ENCODE measurements around the gene PSMD10.

The PSMD10 gene, protein sequence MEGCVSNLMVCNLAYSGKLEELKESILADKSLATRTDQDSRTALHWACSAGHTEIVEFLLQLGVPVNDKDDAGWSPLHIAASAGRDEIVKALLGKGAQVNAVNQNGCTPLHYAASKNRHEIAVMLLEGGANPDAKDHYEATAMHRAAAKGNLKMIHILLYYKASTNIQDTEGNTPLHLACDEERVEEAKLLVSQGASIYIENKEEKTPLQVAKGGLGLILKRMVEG

GRCh38 chrX:108091264-108091877 is at the start of gene PSMD10, which contains the start of gene ATG4A:
TSS of gene PSMD10 (minus strand) at chrX:108091542. CDS start at chrX:108091520, 22 bp downstream.
TSS of gene ATG4A (plus strand) at chrX:108091778. CDS start at chrX:108091827, 49 bp downstream.
- Histone ChIP-seq H3K9me3 (ENCODE audit: control insufficient read depth in 1 of 2, low read length in 2 of 2) (no peaks in the 10 kb centered on the region), H3K4me3 (ENCODE audit: low read depth in 1 of 2, low read length in 2 of 2) (peak within 1 kb of the TSS; percentile 88)

DNA sequence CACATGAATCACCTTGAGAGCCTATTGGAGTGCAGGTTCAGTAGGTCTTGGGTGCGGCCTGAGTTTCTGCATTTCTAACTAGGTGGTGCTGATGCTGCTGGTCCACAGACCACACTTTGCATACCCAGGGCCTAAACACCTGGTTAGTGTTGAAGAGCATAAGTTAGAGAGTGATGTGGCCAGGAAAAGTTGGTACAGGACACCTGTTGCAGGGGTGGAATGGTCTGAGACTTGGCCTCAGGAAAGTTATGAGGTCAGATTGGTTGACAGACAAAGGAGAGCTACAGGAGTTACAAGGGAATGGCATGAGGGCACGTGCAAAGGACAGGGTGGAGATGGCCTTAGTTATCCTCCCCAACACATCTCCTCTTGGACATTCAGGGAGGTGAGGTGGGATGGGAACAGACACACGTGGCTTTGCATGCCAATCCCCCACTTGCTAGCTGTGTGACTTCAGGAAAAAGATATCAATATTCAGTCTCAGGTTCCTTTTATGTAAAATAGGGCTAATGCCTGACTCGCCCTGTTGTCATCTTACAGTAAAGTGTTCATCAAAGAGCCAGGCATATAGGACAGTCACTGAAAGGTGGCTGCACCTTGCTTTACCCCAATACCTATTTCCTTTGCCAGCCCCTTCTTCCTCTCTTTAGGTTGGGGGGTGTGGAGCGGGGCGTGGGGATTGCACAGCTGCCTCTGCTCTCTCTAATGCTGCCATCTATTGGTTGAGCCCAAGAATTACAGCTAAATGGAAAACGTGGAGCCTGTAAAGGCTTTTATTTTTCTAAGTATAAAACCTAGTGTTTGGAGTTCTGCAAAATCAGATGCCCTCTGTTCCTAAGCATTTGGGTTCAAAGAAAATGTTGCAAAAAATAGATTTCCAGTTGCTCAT is 47.7 kb upstream of the PSMD10 start:
- Histone ChIP-seq H3K9ac (ENCODE audit: low read depth in 1 of 2, low read length in 2 of 2) (no peak overlapping the region), H3K36me3 (ENCODE audit: control insufficient read depth in 1 of 2, insufficient read depth in 2 of 2, low read length in 2 of 2) (peaks cover 14 to 26% of the 10 kb centered on the region in 2 donors), H3K4me1 (ENCODE audit: control insufficient read depth in 1 of 2, insufficient read depth in 2 of 2, low read length in 2 of 2) (no peaks in the 10 kb centered on the region), H3K4me3 (ENCODE audit: low read depth in 1 of 2, low read length in 2 of 2) (no peak overlapping the region), H3K27me3 (ENCODE audit: control insufficient read depth in 1 of 2, insufficient read depth in 2 of 2, low read length in 2 of 2) (no peaks in the 10 kb centered on the region), H3K27ac (ENCODE audit: low read depth, low read length) (no peak overlapping the region), H3K9me3 (ENCODE audit: control insufficient read depth in 1 of 2, low read length in 2 of 2) (no peaks in the 10 kb centered on the region)

More at GRCh38 chrX:108091264-108091877, at the start of gene PSMD10, which contains the start of gene ATG4A:
- H3K4me1 ChIP-seq (ENCODE audit: control insufficient read depth in 1 of 2, insufficient read depth in 2 of 2, low read length in 2 of 2), result peaks cover 0 to 5% of the 10 kb centered on the region in 2 donors
- peak within 1 kb of the TSS; percentile 77 to 85 for H3K9ac ChIP-seq (ENCODE audit: low read depth in 1 of 2, low read length in 2 of 2)
- no peaks in the 10 kb centered on the region for H3K27me3 ChIP-seq (ENCODE audit: control insufficient read depth in 1 of 2, insufficient read depth in 2 of 2, low read length in 2 of 2)
- peak within 1 kb of the TSS; percentile 81 for H3K27ac ChIP-seq (ENCODE audit: low read depth, low read length)
- peaks cover 0 to 17% of the 10 kb centered on the region in 2 donors for H3K36me3 ChIP-seq (ENCODE audit: control insufficient read depth in 1 of 2, insufficient read depth in 2 of 2, low read length in 2 of 2)

DNA sequence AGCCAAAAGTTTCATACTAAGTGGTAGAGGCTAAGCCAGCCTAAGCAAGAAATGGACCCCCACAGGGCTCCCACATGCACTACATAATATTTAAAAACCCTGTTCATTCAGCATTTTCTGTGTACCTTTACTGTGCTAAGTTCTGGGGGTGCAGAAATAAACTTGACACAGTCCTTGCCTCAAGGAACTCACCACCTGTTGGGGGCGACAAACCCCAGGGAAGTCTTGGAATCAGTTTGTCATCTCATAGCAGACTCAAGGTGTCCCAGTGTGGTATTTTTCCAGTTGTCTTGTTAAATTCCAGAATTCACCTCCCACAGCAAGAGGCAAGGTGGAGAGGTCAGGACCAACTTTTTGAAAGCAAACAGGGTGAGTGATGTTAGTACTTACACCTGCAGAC is 43.4 kb upstream of the PSMD10 start:
- no peaks in the 10 kb centered on the region for H3K27me3 ChIP-seq (ENCODE audit: control insufficient read depth in 1 of 2, insufficient read depth in 2 of 2, low read length in 2 of 2)
- H3K4me1 ChIP-seq (ENCODE audit: control insufficient read depth in 1 of 2, insufficient read depth in 2 of 2, low read length in 2 of 2), result no peaks in the 10 kb centered on the region
- no peak overlapping the region for H3K9ac ChIP-seq (ENCODE audit: low read depth in 1 of 2, low read length in 2 of 2)
- no peaks in the 10 kb centered on the region for H3K9me3 ChIP-seq (ENCODE audit: control insufficient read depth in 1 of 2, low read length in 2 of 2)
- no peak overlapping the region for H3K27ac ChIP-seq (ENCODE audit: low read depth, low read length)
- no peak overlapping the region for H3K4me3 ChIP-seq (ENCODE audit: low read depth in 1 of 2, low read length in 2 of 2)
- peaks cover 14 to 26% of the 10 kb centered on the region in 2 donors for H3K36me3 ChIP-seq (ENCODE audit: control insufficient read depth in 1 of 2, insufficient read depth in 2 of 2, low read length in 2 of 2)

DNA sequence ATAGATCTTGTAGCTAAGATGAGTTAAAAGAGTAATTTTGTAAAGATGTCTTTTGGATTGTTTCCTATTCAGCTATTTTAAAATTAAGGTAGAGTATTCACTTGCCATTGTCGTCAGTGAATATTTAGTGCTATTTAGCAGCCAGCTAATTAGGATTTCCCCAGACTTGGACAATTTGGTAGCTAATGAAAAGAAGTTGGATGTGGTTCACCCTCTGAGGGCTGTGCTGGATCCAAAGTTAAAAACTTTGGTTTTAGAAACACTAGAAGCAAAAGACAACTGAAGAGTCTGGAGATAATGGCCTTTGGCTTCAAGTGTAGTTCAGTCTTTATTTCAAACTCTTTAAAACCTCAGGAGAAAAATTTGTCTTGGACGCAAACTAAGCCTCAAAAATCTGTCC is 41.5 kb upstream of the PSMD10 start:
- Histone ChIP-seq H3K4me3 (ENCODE audit: low read depth in 1 of 2, low read length in 2 of 2) (no peak overlapping the region), H3K36me3 (ENCODE audit: control insufficient read depth in 1 of 2, insufficient read depth in 2 of 2, low read length in 2 of 2) (peaks cover 9 to 16% of the 10 kb centered on the region in 2 donors), H3K9me3 (ENCODE audit: control insufficient read depth in 1 of 2, low read length in 2 of 2) (no peaks in the 10 kb centered on the region), H3K27ac (ENCODE audit: low read depth, low read length) (no peak overlapping the region), H3K9ac (ENCODE audit: low read depth in 1 of 2, low read length in 2 of 2) (no peak overlapping the region), H3K4me1 (ENCODE audit: control insufficient read depth in 1 of 2, insufficient read depth in 2 of 2, low read length in 2 of 2) (no peaks in the 10 kb centered on the region), H3K27me3 (ENCODE audit: control insufficient read depth in 1 of 2, insufficient read depth in 2 of 2, low read length in 2 of 2) (no peaks in the 10 kb centered on the region)

DNA sequence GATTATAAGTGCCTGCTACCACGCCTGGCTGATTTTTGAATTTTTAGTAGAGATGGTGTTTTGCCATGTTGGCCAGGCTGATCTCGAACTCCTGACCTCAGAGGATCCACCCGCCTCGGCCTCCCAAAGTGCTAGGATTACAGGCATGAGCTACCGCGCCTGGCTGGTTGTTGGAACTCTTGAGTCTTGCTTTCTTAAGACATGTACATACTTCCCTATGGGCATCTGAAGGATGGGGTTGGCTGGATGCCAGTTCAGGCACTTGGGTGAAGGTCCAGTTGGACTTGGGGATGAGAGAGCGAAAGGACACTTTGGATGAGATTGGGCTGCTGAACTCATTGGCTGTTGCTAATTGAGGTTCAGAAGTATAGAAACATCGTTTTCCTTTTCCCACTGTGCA is 40.7 kb upstream of the PSMD10 start:
- H3K27me3 ChIP-seq (ENCODE audit: control insufficient read depth in 1 of 2, insufficient read depth in 2 of 2, low read length in 2 of 2), result no peaks in the 10 kb centered on the region
- H3K9me3 ChIP-seq (ENCODE audit: control insufficient read depth in 1 of 2, low read length in 2 of 2), result no peaks in the 10 kb centered on the region
- H3K4me1 ChIP-seq (ENCODE audit: control insufficient read depth in 1 of 2, insufficient read depth in 2 of 2, low read length in 2 of 2), result no peaks in the 10 kb centered on the region
- no peak overlapping the region for H3K9ac ChIP-seq (ENCODE audit: low read depth in 1 of 2, low read length in 2 of 2)
- no peak overlapping the region for H3K4me3 ChIP-seq (ENCODE audit: low read depth in 1 of 2, low read length in 2 of 2)
- no peak overlapping the region for H3K27ac ChIP-seq (ENCODE audit: low read depth, low read length)
- peaks cover 9 to 18% of the 10 kb centered on the region in 2 donors for H3K36me3 ChIP-seq (ENCODE audit: control insufficient read depth in 1 of 2, insufficient read depth in 2 of 2, low read length in 2 of 2)

GRCh38 chrX:108131471-108131870 is 40.1 kb upstream of the PSMD10 start:
- no peak overlapping the region for H3K9ac ChIP-seq (ENCODE audit: low read depth in 1 of 2, low read length in 2 of 2)
- no peak overlapping the region for H3K4me3 ChIP-seq (ENCODE audit: low read depth in 1 of 2, low read length in 2 of 2)
- H3K4me1 ChIP-seq (ENCODE audit: control insufficient read depth in 1 of 2, insufficient read depth in 2 of 2, low read length in 2 of 2), result no peaks in the 10 kb centered on the region
- no peaks in the 10 kb centered on the region for H3K9me3 ChIP-seq (ENCODE audit: control insufficient read depth in 1 of 2, low read length in 2 of 2)
- H3K27me3 ChIP-seq (ENCODE audit: control insufficient read depth in 1 of 2, insufficient read depth in 2 of 2, low read length in 2 of 2), result no peaks in the 10 kb centered on the region
- H3K27ac ChIP-seq (ENCODE audit: low read depth, low read length), result no peak overlapping the region
- H3K36me3 ChIP-seq (ENCODE audit: control insufficient read depth in 1 of 2, insufficient read depth in 2 of 2, low read length in 2 of 2), result peaks cover 9 to 23% of the 10 kb centered on the region in 2 donors

DNA sequence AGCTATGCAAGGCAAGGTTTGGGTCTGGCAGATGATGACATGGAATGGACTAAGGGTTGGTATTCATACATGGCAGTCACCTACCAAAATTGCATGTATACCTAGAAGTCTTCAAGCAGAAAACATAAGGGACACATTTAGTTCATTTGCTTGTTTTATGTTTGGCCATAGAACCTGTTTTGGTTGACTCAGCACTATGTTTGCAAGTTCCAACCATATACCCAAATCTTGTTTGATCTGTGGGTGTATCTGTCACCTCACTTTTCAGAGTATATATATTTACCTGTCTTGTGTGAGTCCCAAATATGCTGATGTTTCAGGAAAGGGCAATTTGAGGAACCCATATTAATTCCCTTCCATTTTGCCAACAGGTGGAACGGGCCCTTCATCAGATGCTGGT is 39.5 kb upstream of the PSMD10 start:
- H3K27ac ChIP-seq (ENCODE audit: low read depth, low read length), result no peak overlapping the region
- H3K27me3 ChIP-seq (ENCODE audit: control insufficient read depth in 1 of 2, insufficient read depth in 2 of 2, low read length in 2 of 2), result no peaks in the 10 kb centered on the region
- H3K9ac ChIP-seq (ENCODE audit: low read depth in 1 of 2, low read length in 2 of 2), result no peak overlapping the region
- H3K4me1 ChIP-seq (ENCODE audit: control insufficient read depth in 1 of 2, insufficient read depth in 2 of 2, low read length in 2 of 2), result no peaks in the 10 kb centered on the region
- no peak overlapping the region for H3K4me3 ChIP-seq (ENCODE audit: low read depth in 1 of 2, low read length in 2 of 2)
- peaks cover 9 to 23% of the 10 kb centered on the region in 2 donors for H3K36me3 ChIP-seq (ENCODE audit: control insufficient read depth in 1 of 2, insufficient read depth in 2 of 2, low read length in 2 of 2)
- no peaks in the 10 kb centered on the region for H3K9me3 ChIP-seq (ENCODE audit: control insufficient read depth in 1 of 2, low read length in 2 of 2)

DNA sequence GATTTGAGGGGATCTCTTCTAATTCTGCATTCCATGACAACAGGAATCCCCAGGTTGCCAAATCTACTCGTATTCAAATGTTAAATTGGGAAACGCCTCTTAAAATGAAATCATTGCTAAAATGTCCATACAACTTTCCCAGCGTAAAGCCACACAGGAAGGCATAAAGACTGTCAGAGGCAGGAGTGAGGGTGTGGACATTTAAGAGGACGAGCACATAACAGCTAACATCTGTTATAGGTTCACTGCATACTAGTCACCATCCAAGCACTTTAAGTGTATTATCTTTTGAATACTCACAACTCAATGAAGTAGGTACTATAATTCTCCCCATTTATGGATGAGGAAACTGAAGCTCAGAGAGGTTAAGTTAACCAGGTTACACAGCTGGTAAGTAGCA is 35.8 kb upstream of the PSMD10 start:
- peaks cover 0 to 11% of the 10 kb centered on the region in 2 donors for H3K36me3 ChIP-seq (ENCODE audit: control insufficient read depth in 1 of 2, insufficient read depth in 2 of 2, low read length in 2 of 2)
- no peaks in the 10 kb centered on the region for H3K27me3 ChIP-seq (ENCODE audit: control insufficient read depth in 1 of 2, insufficient read depth in 2 of 2, low read length in 2 of 2)
- H3K9me3 ChIP-seq (ENCODE audit: control insufficient read depth in 1 of 2, low read length in 2 of 2), result no peaks in the 10 kb centered on the region
- no peak overlapping the region for H3K9ac ChIP-seq (ENCODE audit: low read depth in 1 of 2, low read length in 2 of 2)
- H3K4me1 ChIP-seq (ENCODE audit: control insufficient read depth in 1 of 2, insufficient read depth in 2 of 2, low read length in 2 of 2), result no peaks in the 10 kb centered on the region
- H3K27ac ChIP-seq (ENCODE audit: low read depth, low read length), result no peak overlapping the region
- H3K4me3 ChIP-seq (ENCODE audit: low read depth in 1 of 2, low read length in 2 of 2), result no peak overlapping the region

- Histone ChIP-seq H3K27ac (ENCODE audit: low read depth, low read length) (no peak overlapping the region), H3K27me3 (ENCODE audit: control insufficient read depth in 1 of 2, insufficient read depth in 2 of 2, low read length in 2 of 2) (no peaks in the 10 kb centered on the region), H3K36me3 (ENCODE audit: control insufficient read depth in 1 of 2, insufficient read depth in 2 of 2, low read length in 2 of 2) (peaks cover 0 to 11% of the 10 kb centered on the region in 2 donors), H3K4me1 (ENCODE audit: control insufficient read depth in 1 of 2, insufficient read depth in 2 of 2, low read length in 2 of 2) (no peaks in the 10 kb centered on the region), H3K9me3 (ENCODE audit: control insufficient read depth in 1 of 2, low read length in 2 of 2) (no peaks in the 10 kb centered on the region), H3K4me3 (ENCODE audit: low read depth in 1 of 2, low read length in 2 of 2) (no peak overlapping the region), H3K9ac (ENCODE audit: low read depth in 1 of 2, low read length in 2 of 2) (no peak overlapping the region)
Measured at GRCh38 chrX:108126661-108127060, 35.3 kb upstream of the PSMD10 start.
